HEK293T (cell line): ENCODE data around the gene DNA2.
"Not testable (repeated sequence)": the region's sequence is repeated elsewhere in the genome, so short reads cannot be mapped to it uniquely, and the experiment has no call there.

Experiments
- CTCF ChIA-PET: fragments of 350-600 bp; formaldehyde crosslinking; extraction: SDS; loops from one replicate; lab custom pipeline; 2021; ENCODE audit warnings: antibody characterized with exemption, inconsistent platforms; lab: Yijun Ruan, JAX
- POLR2A ChIA-PET: fragments of 350-600 bp; formaldehyde crosslinking; extraction: SDS; loops from one replicate; lab custom pipeline; 2020; ENCODE audit warnings: antibody characterized with exemption, inconsistent platforms; lab: Yijun Ruan, JAX
- DNase-seq: peaks from one replicate; pipeline ENCODE4 v3.0.0; 2012; ENCODE audit warnings: mixed read lengths; ENCODE audit errors: extremely low spot score
- ARNT ChIP-seq: fragments of 450-650 bp; IDR thresholded peaks from 2 replicates; pipeline ENCODE4 v1.6.1; 2017; ENCODE audit warnings: mild to moderate bottlenecking
- BHLHE40 ChIP-seq: fragments of 450-650 bp; IDR thresholded peaks from 2 replicates; pipeline ENCODE4 v1.6.1; 2016; ENCODE audit warnings: mild to moderate bottlenecking, moderate library complexity, borderline replicate concordance
- CTBP1 ChIP-seq: fragments of 450-650 bp; IDR thresholded peaks from 2 replicates; pipeline ENCODE4 v1.6.1; 2016; ENCODE audit warnings: borderline replicate concordance
- ELF4 ChIP-seq: fragments of 450-650 bp; IDR thresholded peaks from 2 replicates; pipeline ENCODE4 v1.6.1; 2017; ENCODE audit warnings: antibody characterized with exemption
- FOXA1 ChIP-seq: fragments of 450-650 bp; IDR thresholded peaks from 2 replicates; pipeline ENCODE4 v1.6.1; 2016; ENCODE audit warnings: mild to moderate bottlenecking
- FOXK2 ChIP-seq: fragments of 450-650 bp; IDR thresholded peaks from 2 replicates; pipeline ENCODE4 v1.6.1; 2016; ENCODE audit warnings: mild to moderate bottlenecking
- FOXM1 ChIP-seq: fragments of 450-650 bp; IDR thresholded peaks from 2 replicates; pipeline ENCODE4 v1.6.1; 2017; ENCODE audit warnings: mild to moderate bottlenecking, borderline replicate concordance
- HDGF ChIP-seq: fragments of 450-650 bp; IDR thresholded peaks from 2 replicates; pipeline ENCODE4 v1.6.1; 2017; ENCODE audit warnings: antibody characterized with exemption, borderline replicate concordance
- L3MBTL2 ChIP-seq: fragments of 450-650 bp; conservative IDR thresholded peaks from 2 replicates; pipeline ENCODE4 v1.6.1; 2016; ENCODE audit warnings: mild to moderate bottlenecking
- LEF1 ChIP-seq: fragments of 450-650 bp; IDR thresholded peaks from 2 replicates; pipeline ENCODE4 v1.6.1; 2017; ENCODE audit warnings: mild to moderate bottlenecking, borderline replicate concordance
- NFRKB ChIP-seq: fragments of 450-650 bp; IDR thresholded peaks from 2 replicates; pipeline ENCODE4 v1.6.1; 2016; ENCODE audit warnings: mild to moderate bottlenecking, moderate library complexity
- SP1 ChIP-seq: fragments of 450-650 bp; IDR thresholded peaks from 2 replicates; pipeline ENCODE4 v1.6.1; 2017
- SUZ12 ChIP-seq: fragments of 450-650 bp; IDR thresholded peaks from 2 replicates; pipeline ENCODE4 v1.6.1; 2016; ENCODE audit warnings: mild to moderate bottlenecking
- TARDBP ChIP-seq: fragments of 450-650 bp; IDR thresholded peaks from 2 replicates; pipeline ENCODE4 v1.6.1; 2016
- ZNF384 ChIP-seq: fragments of 450-650 bp; IDR thresholded peaks from 2 replicates; pipeline ENCODE4 v1.6.1; 2016
- TF ChIP-seq, protein P1 (sequence below): fragments of 450-650 bp; IDR thresholded peaks from 2 replicates; pipeline ENCODE4 v1.6.1; 2016

DNA2 gene

GRCh38 chr10:68461032-68461431 lies 10.7 kb downstream of the DNA2 start:
- CTCF ChIA-PET = no interaction called here
- TF ChIP-seq SP1 (no peak), ELF4 (no peak), L3MBTL2 (no peak), FOXK2 (no peak), HDGF (no peak)
- POLR2A ChIA-PET = no interaction called here

DNA sequence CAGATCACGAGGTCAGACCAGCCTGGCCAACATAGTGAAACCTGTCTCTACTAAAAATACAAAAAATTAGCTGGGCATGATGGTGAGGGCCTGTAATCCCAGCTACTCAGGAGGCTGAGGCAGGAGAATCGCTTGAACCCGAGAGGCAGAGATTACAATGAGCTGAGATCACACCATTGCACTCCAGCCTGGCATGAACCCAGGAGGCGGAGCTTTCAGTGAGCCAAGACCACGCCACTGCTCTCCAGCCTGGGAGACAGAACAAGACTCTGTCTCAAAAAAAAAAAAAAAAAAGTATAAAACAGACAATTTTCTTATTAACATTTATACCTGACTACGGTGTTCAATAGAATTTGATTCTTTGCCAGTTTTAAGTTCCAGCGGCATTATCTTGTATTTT lies 22.1 kb downstream of the DNA2 start:
- POLR2A ChIA-PET, DNase-seq, CTCF ChIA-PET: not testable (repeated sequence)

More at GRCh38 chr10:68461032-68461431, 10.7 kb downstream of the DNA2 start:
- DNase-seq = no peak

- CTCF ChIA-PET = interaction anchor here (0.6 kb wide), 1 partner anchor 105 kb away, joined by 5 read pairs; no protein-coding TSS in a partner anchor
- TF ChIP-seq, protein P1, sequence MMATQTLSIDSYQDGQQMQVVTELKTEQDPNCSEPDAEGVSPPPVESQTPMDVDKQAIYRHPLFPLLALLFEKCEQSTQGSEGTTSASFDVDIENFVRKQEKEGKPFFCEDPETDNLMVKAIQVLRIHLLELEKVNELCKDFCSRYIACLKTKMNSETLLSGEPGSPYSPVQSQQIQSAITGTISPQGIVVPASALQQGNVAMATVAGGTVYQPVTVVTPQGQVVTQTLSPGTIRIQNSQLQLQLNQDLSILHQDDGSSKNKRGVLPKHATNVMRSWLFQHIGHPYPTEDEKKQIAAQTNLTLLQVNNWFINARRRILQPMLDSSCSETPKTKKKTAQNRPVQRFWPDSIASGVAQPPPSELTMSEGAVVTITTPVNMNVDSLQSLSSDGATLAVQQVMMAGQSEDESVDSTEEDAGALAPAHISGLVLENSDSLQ = no peak
- no peak for DNase-seq
- POLR2A ChIA-PET = no interaction called here
Measured at GRCh38 chr10:68446179-68446578, 25.6 kb downstream of the DNA2 start.

- no peak for TF ChIP-seq LEF1
- TF ChIP-seq SUZ12 = no peak
- TF ChIP-seq HDGF = no peak
- no peak for TF ChIP-seq NFRKB
- TF ChIP-seq TARDBP = no peak
- no peak for TF ChIP-seq L3MBTL2
- TF ChIP-seq CTBP1 = no peak
- TF ChIP-seq, protein P1 = no peak
- TF ChIP-seq ELF4 = no peak
- TF ChIP-seq ZNF384 = no peak
- TF ChIP-seq FOXA1 = no peak
- no peak for TF ChIP-seq FOXK2
- no peak for TF ChIP-seq SP1
- TF ChIP-seq FOXM1 = no peak
- TF ChIP-seq ARNT = no peak
- no peak for TF ChIP-seq BHLHE40
- CTCF ChIA-PET = no interaction called here
- POLR2A ChIA-PET = no interaction called here
- DNase-seq = no peak
Measured at GRCh38 chr10:68442971-68443370, 28.8 kb downstream of the DNA2 start.

DNA sequence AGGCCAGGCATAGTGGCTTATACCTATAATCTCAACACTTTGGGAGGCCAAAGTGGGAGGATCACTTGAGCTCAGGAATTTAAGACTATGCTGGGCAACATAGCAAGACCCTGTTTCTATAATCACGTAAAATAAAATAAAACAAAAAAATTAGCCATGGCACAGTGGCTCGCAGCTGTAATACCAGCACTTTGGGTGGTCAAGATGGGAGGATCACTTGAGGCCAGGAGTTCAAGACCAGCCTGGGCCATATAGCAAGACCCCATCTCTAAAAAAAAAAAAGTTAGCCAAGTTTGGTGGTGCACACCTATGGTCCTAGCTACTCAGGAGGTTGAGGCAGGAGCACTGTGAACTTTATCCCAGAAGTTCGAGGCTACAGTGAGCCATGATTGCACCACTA lies 30.9 kb downstream of the DNA2 start:
- ChIA-PET CTCF (interaction anchor here (0.6 kb wide), 1 partner anchor 239 kb away, joined by 3 read pairs; no protein-coding TSS in a partner anchor), POLR2A (no interaction called here)

DNA sequence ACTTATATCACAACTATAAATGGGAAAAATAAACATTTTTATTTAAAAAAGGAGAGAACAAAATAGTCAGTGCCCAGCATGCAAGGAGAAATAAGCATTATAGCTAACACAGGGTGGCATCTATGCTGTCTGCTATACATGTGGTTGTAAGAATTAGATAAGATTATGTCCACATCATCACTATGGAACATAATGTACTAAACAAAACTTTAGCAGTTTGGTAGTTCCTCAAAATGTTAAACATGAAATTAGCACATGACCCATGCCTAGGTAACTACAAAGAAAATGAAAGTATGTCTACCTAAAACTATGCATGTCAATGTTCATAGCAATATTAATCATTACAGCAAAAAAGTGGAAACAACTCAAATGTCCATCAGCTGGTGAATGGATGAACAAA lies 36.0 kb downstream of the DNA2 start:
- no peak for TF ChIP-seq FOXA1
- TF ChIP-seq NFRKB = no peak
- no peak for TF ChIP-seq FOXK2
- TF ChIP-seq TARDBP = no peak
- no peak for TF ChIP-seq CTBP1
- CTCF ChIA-PET = no interaction called here
- DNase-seq = no peak
- POLR2A ChIA-PET = no interaction called here

More for the DNA sequence above, 30.9 kb downstream of the DNA2 start:
- DNase-seq = no peak
- TF ChIP-seq CTBP1 (no peak), LEF1 (no peak), FOXM1 (no peak), BHLHE40 (no peak), FOXA1 (no peak), NFRKB (no peak), SP1 (no peak), ARNT (no peak), FOXK2 (no peak)

DNA sequence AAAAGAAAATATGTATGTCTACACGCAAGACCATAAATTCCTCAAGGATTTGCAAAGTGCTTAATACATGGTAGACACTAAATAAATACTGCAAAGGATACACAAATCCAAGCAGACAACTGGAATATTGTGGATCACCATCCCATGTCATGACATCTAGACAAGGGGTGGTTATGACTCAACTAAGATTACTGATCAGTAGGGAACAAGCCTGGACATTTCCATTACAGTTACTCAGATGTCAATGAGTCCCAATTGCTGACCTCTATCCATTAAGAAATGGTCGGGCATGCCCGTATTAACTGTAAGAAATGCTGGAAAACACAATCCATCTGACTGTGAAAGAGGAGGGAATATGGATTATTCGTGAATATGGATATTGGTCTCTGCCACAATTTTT lies 37.1 kb downstream of the DNA2 start:
- TF ChIP-seq BHLHE40 (no peak), FOXA1 (no peak), LEF1 (no peak), CTBP1 (no peak), ARNT (no peak), FOXK2 (no peak)
- TF ChIP-seq, protein P1 = no peak
- no peak for DNase-seq
- CTCF ChIA-PET = no interaction called here
- POLR2A ChIA-PET = no interaction called here
